ENCODE results near the gene COL2A1.

Gene COL2A1

GRCh38 chr12:47965581-47965980 is 38.7 kb downstream of the COL2A1 start:
- CTCF ChIA-PET, result interaction anchor here (1.0 to 3.0 kb wide), 3 partner anchors 13 to 199 kb away, joined by 3 to 9 read pairs (median 6); no protein-coding TSS in a partner anchor
- Histone ChIP-seq H3K4me3 (ENCODE audit: low read depth, low read length) (no peak overlapping the region), H3K27ac (ENCODE audit: extremely low read depth, low read depth, low read length) (no peak overlapping the region), H3K9me3 (ENCODE audit: control insufficient read depth, insufficient read depth, low read depth, low read length) (no peaks in the 10 kb centered on the region), H3K4me1 (ENCODE audit: control insufficient read depth, insufficient read depth, low read length) (no peaks in the 10 kb centered on the region; the same call in 1 of the 2 replicates), H3K36me3 (ENCODE audit: control insufficient read depth in 2 of 2, insufficient read depth in 1 of 2, low read length in 2 of 2) (peaks cover 27 to 61% of the 10 kb centered on the region in 2 experiments)
- POLR2A ChIA-PET, result no interaction called here
- peak; percentile 46 for TF ChIP-seq PRDM1 (tag by site-specific recombination; IDR thresholded peaks at IDR 0.05)
- TF ChIP-seq ZNF518A (tag by site-specific recombination; conservative IDR thresholded peaks at IDR 0.05; ENCODE audit: low read depth), result no peak
- TF ChIP-seq ZNF366 (tag by site-specific recombination; conservative IDR thresholded peaks at IDR 0.05), result no peak
- TF ChIP-seq GLIS2 (tag by site-specific recombination; IDR thresholded peaks at IDR 0.05), result no peak
- TF ChIP-seq KLF16 (tag by site-specific recombination; IDR thresholded peaks at IDR 0.05), result no peak
- TF ChIP-seq KLF7 (tag by site-specific recombination; IDR thresholded peaks at IDR 0.05; ENCODE audit: borderline replicate concordance), result no peak

GRCh38 chr12:47964106-47964728 is 40.1 kb downstream of the COL2A1 start:
- POLR2A ChIA-PET, result interaction anchor here (1.2 kb wide), 1 partner anchor 155 kb away, joined by 3 read pairs; the partner anchor contains the start of gene PFKM
- Histone ChIP-seq H3K4me3 (ENCODE audit: low read depth, low read length) (peak overlapping the region; percentile 81), H3K4me1 (ENCODE audit: control insufficient read depth, insufficient read depth, low read length) (no peaks in the 10 kb centered on the region; the same call in 1 of the 2 replicates), H3K9me3 (ENCODE audit: control insufficient read depth, insufficient read depth, low read depth, low read length) (no peaks in the 10 kb centered on the region), H3K27ac (ENCODE audit: extremely low read depth, low read depth, low read length) (peak overlapping the region; percentile 67; the same call in 1 of the 2 replicates), H3K36me3 (ENCODE audit: control insufficient read depth in 2 of 2, insufficient read depth in 1 of 2, low read length in 2 of 2) (peaks cover 27 to 51% of the 10 kb centered on the region in 2 experiments)
- TF ChIP-seq SCRT1 (tag by site-specific recombination; IDR thresholded peaks at IDR 0.05; ENCODE audit: borderline replicate concordance) (peak; percentile 76), SCRT2 (tag by site-specific recombination; IDR thresholded peaks at IDR 0.05) (peak; percentile 94), ZNF366 (tag by site-specific recombination; conservative IDR thresholded peaks at IDR 0.05) (peak; percentile 57), ZNF792 (tag by site-specific recombination; IDR thresholded peaks at IDR 0.05) (no peak), YY2 (tag by site-specific recombination; IDR thresholded peaks at IDR 0.05) (0 out of 2 replicates have a peak, but pooled peaks have one; percentile 18)
- CTCF ChIA-PET, result interaction anchor here (0.7 to 3.6 kb wide), 17 partner anchors 10 to 200 kb away, joined by 3 to 31 read pairs (median 4); partner anchors contain the start of gene PFKM

GRCh38 chr12:47963340-47964040 is 40.8 kb downstream of the COL2A1 start, which contains the start of gene TMEM106C:
Gene TMEM106C, plus strand, starts transcription at chr12:47963596. Its CDS starts 641 bp downstream, at chr12:47964237.
- ChIA-PET POLR2A (interaction anchor here (1.0 to 1.5 kb wide), 5 partner anchors 9 to 156 kb away, joined by 3 to 7 read pairs (median 3); partner anchors contain the start of gene VDR), CTCF (interaction anchor here (0.6 to 3.6 kb wide), 36 partner anchors 10 to 426 kb away, joined by 3 to 31 read pairs (median 4); partner anchors contain the start of genes PFKM and VDR)
- TF ChIP-seq ZNF175 (tag by site-specific recombination; IDR thresholded peaks at IDR 0.05) (no peak), ZBTB8A (tag by site-specific recombination; IDR thresholded peaks at IDR 0.05) (peak; percentile 33; the same call in 1 of the 2 replicates), ZNF404 (tag by site-specific recombination; IDR thresholded peaks at IDR 0.05) (no peak), KLF1 (tag by site-specific recombination; IDR thresholded peaks at IDR 0.05) (0 out of 2 replicates have a peak, but pooled peaks have one; percentile 23), KLF9 (tag by site-specific recombination; IDR thresholded peaks at IDR 0.05; ENCODE audit: low read depth) (peak; percentile 94), REPIN1 (tag by site-specific recombination; IDR thresholded peaks at IDR 0.05; ENCODE audit: low read depth) (no peak; the same call in 1 of the 2 replicates), ELK4 (IDR thresholded peaks at IDR 0.05; ENCODE audit: borderline replicate concordance, low read depth, low read length) (no peak), ZIC2 (tag by site-specific recombination; IDR thresholded peaks at IDR 0.05) (peak; percentile 52; the same call in 1 of the 2 replicates), ZNF184 (tag by site-specific recombination; IDR thresholded peaks at IDR 0.05) (no peak), ZNF416 (tag by site-specific recombination; IDR thresholded peaks at IDR 0.05) (no peak), ZEB2 (tag by site-specific recombination; IDR thresholded peaks at IDR 0.05) (peak; percentile 76), ZNF274 (IDR thresholded peaks at IDR 0.05; ENCODE audit: low read length) (no peak), ZNF274 (tag by site-specific recombination; IDR thresholded peaks at IDR 0.05; ENCODE audit: borderline replicate concordance) (no peak), GLIS1 (tag by site-specific recombination; IDR thresholded peaks at IDR 0.05) (0 out of 2 replicates have a peak, but pooled peaks have one; percentile 16), SCRT2 (tag by site-specific recombination; IDR thresholded peaks at IDR 0.05) (peak; percentile 66)

More at GRCh38 chr12:47963340-47964040, 40.8 kb downstream of the COL2A1 start, which contains the start of gene TMEM106C:
- H3K4me1 ChIP-seq (ENCODE audit: control insufficient read depth, insufficient read depth, low read length), result no peaks in the 10 kb centered on the region; the same call in 1 of the 2 replicates
- H3K4me3 ChIP-seq (ENCODE audit: low read depth, low read length), result peak within 1 kb of the TSS; percentile 81
- no peaks in the 10 kb centered on the region for H3K9me3 ChIP-seq (ENCODE audit: control insufficient read depth, insufficient read depth, low read depth, low read length)
- peak within 1 kb of the TSS; percentile 67; the same call in 1 of the 2 replicates for H3K27ac ChIP-seq (ENCODE audit: extremely low read depth, low read depth, low read length)
- peaks cover 27 to 44% of the 10 kb centered on the region in 2 experiments for H3K36me3 ChIP-seq (ENCODE audit: control insufficient read depth in 2 of 2, insufficient read depth in 1 of 2, low read length in 2 of 2)

All from HEK293 (cell line).